RWPE2 (cell line): Measurements from ENCODE around the gene PDE7B.

Experiments used
- ATAC-seq: fragments of 200-7000 bp; cut with Tn5 transposase; 3 replicates; pipeline ENCODE4 v1.9.1; 2021; ENCODE audit warnings: low read depth
- DNase-seq: peaks from one replicate; pipeline ENCODE4 v3.0.0-alpha.2; 2020; ENCODE audit warnings: low spot score
- H3K27ac ChIP-seq: fragments of 450-650 bp; 2 replicates; pipeline ENCODE4 v1.5.1; 2017; ENCODE audit warnings: mild to moderate bottlenecking; ENCODE audit not compliant: poor library complexity, severe bottlenecking
- H3K27me3 ChIP-seq: fragments of 250-450 bp; sonication (Bioruptor Pico); 2 replicates; pipeline ENCODE4 v1.5.1; 2021; ENCODE audit warnings: mild to moderate bottlenecking, moderate library complexity; ENCODE audit not compliant: insufficient read depth, poor library complexity, severe bottlenecking
- H3K36me3 ChIP-seq: fragments of 250-450 bp; sonication (Bioruptor Pico); 2 replicates; pipeline ENCODE4 v1.5.1; 2020; ENCODE audit warnings: low read depth, mild to moderate bottlenecking, moderate library complexity
- H3K4me1 ChIP-seq: fragments of 250-450 bp; sonication (Bioruptor Pico); 2 replicates; pipeline ENCODE4 v1.5.1; 2021; ENCODE audit warnings: mild to moderate bottlenecking, moderate library complexity; ENCODE audit not compliant: insufficient read depth, poor library complexity, severe bottlenecking
- H3K4me3 ChIP-seq: fragments of 250-450 bp; sonication (Bioruptor Pico); 2 replicates; pipeline ENCODE4 v1.5.1; 2021; ENCODE audit warnings: mild to moderate bottlenecking, moderate library complexity; ENCODE audit not compliant: severe bottlenecking
- H3K9me3 ChIP-seq: fragments of 250-450 bp; sonication (Bioruptor Pico); 2 replicates; pipeline ENCODE4 v1.5.1; 2021; ENCODE audit warnings: mild to moderate bottlenecking, moderate library complexity; ENCODE audit not compliant: severe bottlenecking
- CTCF ChIP-seq: fragments of 450-650 bp; IDR thresholded peaks from one replicate; pipeline ENCODE4 v1.5.1; 2017; ENCODE audit warnings: mild to moderate bottlenecking, moderate library complexity; ENCODE audit not compliant: poor library complexity, severe bottlenecking

PDE7B gene

GRCh38 chr6:135866445-135867123 is 15.1 kb downstream of the PDE7B start:
- ATAC-seq: no peak
- no peak for DNase-seq
- no peak overlapping the region for H3K4me3 ChIP-seq
- peaks cover 8% of the 10 kb centered on the region for H3K4me1 ChIP-seq
- H3K27me3 ChIP-seq: no peaks in the 10 kb centered on the region
- no peaks in the 10 kb centered on the region for H3K9me3 ChIP-seq
- no peak for TF ChIP-seq CTCF
- no peak overlapping the region for H3K27ac ChIP-seq
- H3K36me3 ChIP-seq: no peaks in the 10 kb centered on the region

- DNase-seq (no peak), ATAC-seq (no peak)
- Histone ChIP-seq H3K4me1 (peaks cover 8% of the 10 kb centered on the region), H3K36me3 (no peaks in the 10 kb centered on the region), H3K27ac (no peak overlapping the region), H3K4me3 (no peak overlapping the region), H3K9me3 (no peaks in the 10 kb centered on the region), H3K27me3 (no peaks in the 10 kb centered on the region)
- no peak for TF ChIP-seq CTCF
Measured at GRCh38 chr6:135867332-135867731, 15.8 kb downstream of the PDE7B start.

GRCh38 chr6:135869857-135870256 is 18.4 kb downstream of the PDE7B start:
- H3K9me3 ChIP-seq: no peaks in the 10 kb centered on the region
- no peak for ATAC-seq
- no peak for DNase-seq
- H3K36me3 ChIP-seq: no peaks in the 10 kb centered on the region
- H3K4me1 ChIP-seq: peaks cover 8% of the 10 kb centered on the region
- H3K27ac ChIP-seq: no peak overlapping the region
- H3K4me3 ChIP-seq: no peak overlapping the region
- TF ChIP-seq CTCF: no peak
- no peaks in the 10 kb centered on the region for H3K27me3 ChIP-seq

- peak; percentile 77; the same call in 2 of the 3 replicates for ATAC-seq
- no peak overlapping the region for H3K4me3 ChIP-seq
- no peak overlapping the region for H3K27ac ChIP-seq
- H3K27me3 ChIP-seq: no peaks in the 10 kb centered on the region
- no peaks in the 10 kb centered on the region for H3K36me3 ChIP-seq
- peaks cover 8% of the 10 kb centered on the region for H3K4me1 ChIP-seq
- DNase-seq: no peak
- H3K9me3 ChIP-seq: no peaks in the 10 kb centered on the region
- TF ChIP-seq CTCF: no peak
Measured at GRCh38 chr6:135870722-135871121, 19.2 kb downstream of the PDE7B start.

- H3K27ac ChIP-seq: no peak overlapping the region
Measured at GRCh38 chr6:135871296-135871695, 19.8 kb downstream of the PDE7B start.

More at GRCh38 chr6:135871296-135871695, 19.8 kb downstream of the PDE7B start:
- Histone ChIP-seq H3K27me3 (no peaks in the 10 kb centered on the region), H3K9me3 (no peaks in the 10 kb centered on the region), H3K4me1 (peaks cover 8% of the 10 kb centered on the region), H3K4me3 (no peak overlapping the region), H3K36me3 (no peaks in the 10 kb centered on the region)
- ATAC-seq (no peak), DNase-seq (no peak)
- no peak for TF ChIP-seq CTCF
